Thyroid gland (tissue), 4 donors: Measurements from ENCODE around the gene MVB12B.

ENCODE experiments used
- CTCF ChIP-seq, 6 experiments: fragments of 200-600 bp in 3 of 6; fragments of 450-650 bp in 3 of 6; sonication (generic) in 3 of 6; IDR thresholded peaks; one replicate each; pipeline ENCODE4 v1.5.1; 2016 to 2019; ENCODE audit warnings: antibody characterized with exemption in 6 of 6, mild to moderate bottlenecking in 2 of 6, inconsistent platforms in 1 of 6, moderate library complexity in 1 of 6
- POLR2A ChIP-seq, 2 donors: fragments of 450-650 bp; IDR thresholded peaks; one replicate each; pipeline ENCODE4 v1.6.1; 2017; ENCODE audit warnings: antibody characterized with exemption in 2 of 2, mild to moderate bottlenecking in 2 of 2, moderate library complexity in 1 of 2

- TF ChIP-seq CTCF (IDR thresholded peaks at IDR 0.05) (no peak), POLR2A (IDR thresholded peaks at IDR 0.05) (no peak)
These were observed 134.4 kb downstream of the MVB12B start for GRCh38 chr9:126461029-126461428.
